ENCODE results near the gene APOL4.

DNA sequence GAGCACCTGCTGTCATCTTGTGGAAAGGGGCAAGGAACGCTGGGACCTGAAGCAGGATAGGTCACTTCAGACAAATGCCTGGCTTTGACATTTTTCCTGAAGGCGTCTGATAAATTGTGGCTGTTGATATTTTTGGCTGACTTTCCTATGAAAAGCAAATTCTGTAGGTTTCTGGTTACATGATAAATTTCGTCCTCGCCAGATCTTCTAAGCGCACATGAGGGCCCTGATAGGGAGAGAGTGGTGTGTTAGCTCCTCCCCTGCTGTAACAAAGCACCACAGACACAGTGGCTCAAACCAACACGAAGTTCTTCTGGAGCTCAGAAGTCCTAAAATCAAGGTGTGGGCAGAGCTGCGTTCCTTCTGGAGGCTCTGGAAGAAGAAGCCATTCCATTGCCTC is 19.6 kb downstream of the APOL4 start:
- TF ChIP-seq, protein P1, sequence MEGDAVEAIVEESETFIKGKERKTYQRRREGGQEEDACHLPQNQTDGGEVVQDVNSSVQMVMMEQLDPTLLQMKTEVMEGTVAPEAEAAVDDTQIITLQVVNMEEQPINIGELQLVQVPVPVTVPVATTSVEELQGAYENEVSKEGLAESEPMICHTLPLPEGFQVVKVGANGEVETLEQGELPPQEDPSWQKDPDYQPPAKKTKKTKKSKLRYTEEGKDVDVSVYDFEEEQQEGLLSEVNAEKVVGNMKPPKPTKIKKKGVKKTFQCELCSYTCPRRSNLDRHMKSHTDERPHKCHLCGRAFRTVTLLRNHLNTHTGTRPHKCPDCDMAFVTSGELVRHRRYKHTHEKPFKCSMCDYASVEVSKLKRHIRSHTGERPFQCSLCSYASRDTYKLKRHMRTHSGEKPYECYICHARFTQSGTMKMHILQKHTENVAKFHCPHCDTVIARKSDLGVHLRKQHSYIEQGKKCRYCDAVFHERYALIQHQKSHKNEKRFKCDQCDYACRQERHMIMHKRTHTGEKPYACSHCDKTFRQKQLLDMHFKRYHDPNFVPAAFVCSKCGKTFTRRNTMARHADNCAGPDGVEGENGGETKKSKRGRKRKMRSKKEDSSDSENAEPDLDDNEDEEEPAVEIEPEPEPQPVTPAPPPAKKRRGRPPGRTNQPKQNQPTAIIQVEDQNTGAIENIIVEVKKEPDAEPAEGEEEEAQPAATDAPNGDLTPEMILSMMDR (IDR thresholded peaks at IDR 0.05), result no peak
- no peak for TF ChIP-seq EZH2 (IDR thresholded peaks at IDR 0.05; ENCODE audit: borderline replicate concordance, insufficient read depth, low read depth, low read length, poor library complexity, severe bottlenecking)
